ENCODE data around the gene TNPO2. TPM values are rescaled to one million over a fixed set of nuclear protein-coding genes. Genes with fewer than 3 reads are reported as not detected.

TNPO2 gene
- total RNA-seq, 1 donor from 2014 or later: 76.3 TPM

DNA sequence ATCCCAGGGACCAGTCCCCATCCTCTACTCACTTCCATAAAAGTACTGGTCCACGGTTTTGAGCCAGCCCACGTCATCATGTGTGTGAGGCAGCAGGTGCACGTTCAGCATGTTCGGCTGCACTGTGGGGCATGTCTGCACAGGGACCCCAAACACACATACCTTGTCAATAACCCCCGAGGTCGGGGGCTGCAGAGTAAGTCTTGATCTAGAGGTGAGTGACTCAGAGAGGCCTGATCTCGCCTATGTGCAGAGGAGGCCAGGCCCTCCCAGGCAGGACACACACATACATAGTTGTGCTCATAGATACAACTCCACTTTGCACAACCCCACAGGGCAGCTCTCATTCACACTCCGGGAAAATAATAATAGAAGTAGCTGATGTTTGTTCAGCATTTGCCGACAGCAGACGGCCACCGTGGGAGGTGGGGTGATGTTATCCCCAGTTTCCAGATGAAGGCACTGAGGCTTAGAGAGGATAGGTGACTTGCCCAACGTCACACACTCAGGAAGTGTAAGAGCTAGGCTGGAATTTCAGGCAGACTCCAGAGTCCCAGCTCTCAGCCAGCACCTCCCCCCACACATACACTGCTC lies 58.0 kb downstream of the TNPO2 start:
- Histone ChIP-seq H3K27ac (ENCODE audit: low read depth, low read length) (no peak overlapping the region), H3K4me1 (ENCODE audit: insufficient read depth, low read length) (peaks cover 21% of the 10 kb centered on the region), H2AFZ (ENCODE audit: low read depth, low read length) (peak overlapping the region; percentile 78), H3K4me3 (ENCODE audit: insufficient read depth, low read depth, low read length) (peak overlapping the region; percentile 95), H4K20me1 (ENCODE audit: insufficient read depth, low read length) (peaks cover 14% of the 10 kb centered on the region), H3K9me3 (ENCODE audit: insufficient read depth, low read depth, low read length) (no peaks in the 10 kb centered on the region), H3K79me2 (ENCODE audit: insufficient read depth, low read length) (peaks cover 54% of the 10 kb centered on the region), H3K36me3 (ENCODE audit: insufficient read depth, low read length) (peaks cover 2% of the 10 kb centered on the region), H3K4me2 (ENCODE audit: low read length) (peak overlapping the region; percentile 95), H3K9ac (ENCODE audit: low read length) (peak overlapping the region; percentile 91), H3K27me3 (ENCODE audit: insufficient read depth, low read length) (no peaks in the 10 kb centered on the region)
- Mint-ChIP-seq H3K4me3 (ENCODE audit: unreplicated experiment) (peak overlapping the region; percentile 98), H3K27ac (ENCODE audit: unreplicated experiment) (peak overlapping the region; percentile 84), H3K36me3 (ENCODE audit: low read depth, unreplicated experiment) (peaks cover 7% of the 10 kb centered on the region), H3K27me3 (ENCODE audit: low read depth, unreplicated experiment) (no peaks in the 10 kb centered on the region), H3K4me1 (ENCODE audit: low read depth, unreplicated experiment) (peaks cover 23% of the 10 kb centered on the region), H3K9me3 (ENCODE audit: unreplicated experiment) (no peaks in the 10 kb centered on the region)
- FAIRE-seq (no peak), DNase-seq (ENCODE audit: low read depth) (no peak)
- TF ChIP-seq, protein P1, sequence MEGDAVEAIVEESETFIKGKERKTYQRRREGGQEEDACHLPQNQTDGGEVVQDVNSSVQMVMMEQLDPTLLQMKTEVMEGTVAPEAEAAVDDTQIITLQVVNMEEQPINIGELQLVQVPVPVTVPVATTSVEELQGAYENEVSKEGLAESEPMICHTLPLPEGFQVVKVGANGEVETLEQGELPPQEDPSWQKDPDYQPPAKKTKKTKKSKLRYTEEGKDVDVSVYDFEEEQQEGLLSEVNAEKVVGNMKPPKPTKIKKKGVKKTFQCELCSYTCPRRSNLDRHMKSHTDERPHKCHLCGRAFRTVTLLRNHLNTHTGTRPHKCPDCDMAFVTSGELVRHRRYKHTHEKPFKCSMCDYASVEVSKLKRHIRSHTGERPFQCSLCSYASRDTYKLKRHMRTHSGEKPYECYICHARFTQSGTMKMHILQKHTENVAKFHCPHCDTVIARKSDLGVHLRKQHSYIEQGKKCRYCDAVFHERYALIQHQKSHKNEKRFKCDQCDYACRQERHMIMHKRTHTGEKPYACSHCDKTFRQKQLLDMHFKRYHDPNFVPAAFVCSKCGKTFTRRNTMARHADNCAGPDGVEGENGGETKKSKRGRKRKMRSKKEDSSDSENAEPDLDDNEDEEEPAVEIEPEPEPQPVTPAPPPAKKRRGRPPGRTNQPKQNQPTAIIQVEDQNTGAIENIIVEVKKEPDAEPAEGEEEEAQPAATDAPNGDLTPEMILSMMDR (IDR thresholded peaks at IDR 0.05; ENCODE audit: insufficient read depth, low read depth, low read length): no peak
- no peak for TF ChIP-seq EZH2 (IDR thresholded peaks at IDR 0.05; ENCODE audit: insufficient read depth, low read length)

GRCh38 chr19:12665281-12665573 lies 58.5 kb downstream of the TNPO2 start:
- DNase-seq (ENCODE audit: low read depth) (no peak), FAIRE-seq (no peak)
- H3K79me2 ChIP-seq (ENCODE audit: insufficient read depth, low read length): peaks cover 49% of the 10 kb centered on the region
- H3K27me3 ChIP-seq (ENCODE audit: insufficient read depth, low read length): no peaks in the 10 kb centered on the region
- peaks cover 16% of the 10 kb centered on the region for H3K4me1 ChIP-seq (ENCODE audit: insufficient read depth, low read length)
- H3K4me3 ChIP-seq (ENCODE audit: insufficient read depth, low read depth, low read length): no peak overlapping the region
- H4K20me1 ChIP-seq (ENCODE audit: insufficient read depth, low read length): peaks cover 14% of the 10 kb centered on the region
- H3K36me3 ChIP-seq (ENCODE audit: insufficient read depth, low read length): peaks cover 2% of the 10 kb centered on the region
- Mint-ChIP-seq H3K4me3 (ENCODE audit: unreplicated experiment) (peak overlapping the region; percentile 29), H3K9me3 (ENCODE audit: unreplicated experiment) (no peaks in the 10 kb centered on the region), H3K36me3 (ENCODE audit: low read depth, unreplicated experiment) (peaks cover 7% of the 10 kb centered on the region), H3K4me1 (ENCODE audit: low read depth, unreplicated experiment) (peaks cover 20% of the 10 kb centered on the region), H3K27ac (ENCODE audit: unreplicated experiment) (no peak overlapping the region), H3K27me3 (ENCODE audit: low read depth, unreplicated experiment) (no peaks in the 10 kb centered on the region)
- H3K9ac ChIP-seq (ENCODE audit: low read length): no peak overlapping the region
- TF ChIP-seq EZH2 (IDR thresholded peaks at IDR 0.05; ENCODE audit: insufficient read depth, low read length): no peak
- TF ChIP-seq, protein P1 (IDR thresholded peaks at IDR 0.05; ENCODE audit: insufficient read depth, low read depth, low read length): no peak
- no peak overlapping the region for H2AFZ ChIP-seq (ENCODE audit: low read depth, low read length)
- peak overlapping the region; percentile 95 for H3K4me2 ChIP-seq (ENCODE audit: low read length)
- H3K9me3 ChIP-seq (ENCODE audit: insufficient read depth, low read depth, low read length): no peaks in the 10 kb centered on the region
- no peak overlapping the region for H3K27ac ChIP-seq (ENCODE audit: low read depth, low read length)

Data from astrocyte (in vitro differentiated cells and primary cell).